Glomerular visceral epithelial cell (primary cell): ENCODE data around the gene KRTAP5-10.
"Not testable (repeated sequence)": the region's sequence is repeated elsewhere in the genome, so short reads cannot be mapped to it uniquely, and the experiment has no call there.

Experiments used
- DNase-seq: peaks from one replicate; pipeline ENCODE4 v3.0.0-alpha.2; 2016; ENCODE audit errors: extremely low spot score

KRTAP5-10 gene

GRCh38 chr11:71572811-71573210, 7.4 kb downstream of the KRTAP5-10 start:
- no peak for DNase-seq

- DNase-seq: no peak
These were observed 9.1 kb downstream of the KRTAP5-10 start for GRCh38 chr11:71574418-71574817.

GRCh38 chr11:71575723-71576424, 10.5 kb downstream of the KRTAP5-10 start:
- DNase-seq: no peak

GRCh38 chr11:71576688-71577465, 11.5 kb downstream of the KRTAP5-10 start:
- not testable (repeated sequence) for DNase-seq

- no peak for DNase-seq
These were observed 12.2 kb downstream of the KRTAP5-10 start for GRCh38 chr11:71577469-71578004.

- not testable (repeated sequence) for DNase-seq
These were observed 14.2 kb downstream of the KRTAP5-10 start for GRCh38 chr11:71579513-71579912.

- DNase-seq: peak; percentile 60
These were observed 15.0 kb downstream of the KRTAP5-10 start for GRCh38 chr11:71580057-71581003.

GRCh38 chr11:71581826-71582225, 16.5 kb downstream of the KRTAP5-10 start:
- DNase-seq: no peak

GRCh38 chr11:71582309-71582895, 17.0 kb downstream of the KRTAP5-10 start, which contains the start of gene KRTAP5-11:
TSS of gene KRTAP5-11 (minus strand) at chr11:71582875. CDS start at chr11:71582837, 38 bp downstream.
- DNase-seq: no peak

- not testable (repeated sequence) for DNase-seq
These were observed 17.6 kb downstream of the KRTAP5-10 start for GRCh38 chr11:71582969-71583368.

GRCh38 chr11:71585673-71586072, 20.3 kb downstream of the KRTAP5-10 start:
- not testable (repeated sequence) for DNase-seq

- not testable (repeated sequence) for DNase-seq
These were observed 23.0 kb downstream of the KRTAP5-10 start for GRCh38 chr11:71588314-71588713.

- DNase-seq: peak; percentile 36
These were observed 23.6 kb downstream of the KRTAP5-10 start for GRCh38 chr11:71588822-71589545.

- not testable (repeated sequence) for DNase-seq
These were observed 24.2 kb downstream of the KRTAP5-10 start for GRCh38 chr11:71589546-71589920.

GRCh38 chr11:71603221-71603620, 37.9 kb downstream of the KRTAP5-10 start:
- DNase-seq: not testable (repeated sequence)

GRCh38 chr11:71604798-71605488, 39.6 kb downstream of the KRTAP5-10 start:
- DNase-seq: not testable (repeated sequence)

GRCh38 chr11:71606853-71607519, 41.6 kb downstream of the KRTAP5-10 start:
- not testable (repeated sequence) for DNase-seq

GRCh38 chr11:71607520-71608216, 42.3 kb downstream of the KRTAP5-10 start:
- DNase-seq: not testable (repeated sequence)

GRCh38 chr11:71608272-71608671, 42.9 kb downstream of the KRTAP5-10 start:
- not testable (repeated sequence) for DNase-seq
